Adrenal gland (tissue), 12 donors: ENCODE data around the gene MDK. TPM values are rescaled to one million over a fixed set of nuclear protein-coding genes. Genes with fewer than 3 reads are reported as not detected.

Experiments used
- DNase-seq, 7 donors: peaks; one replicate each; pipeline ENCODE4 v3.0.0-alpha.2; 2019 to 2020
- H3K27ac ChIP-seq, 5 donors: fragments of 200-600 bp; sonication (generic) in 4 of 5; 1 replicate in 3 of 5; 2 replicates in 2 of 5; pipeline versions ENCODE4 v1.5.1 to v1.8.0; 2016 to 2020; ENCODE audit warnings: mild to moderate bottlenecking in 1 of 5
- H3K27me3 ChIP-seq: fragments of 200-600 bp; 2 replicates; pipeline ENCODE4 v1.8.0; 2021
- H3K36me3 ChIP-seq, 2 donors: fragments of 200-600 bp; replicated peaks in 1 of 2; 1 replicate in 1 of 2; 2 replicates in 1 of 2; pipeline versions ENCODE4 v1.5.1 to v1.8.0; 2018 to 2022
- H3K4me1 ChIP-seq, 2 donors: fragments of 200-600 bp; replicated peaks in 1 of 2; 1 replicate in 1 of 2; 2 replicates in 1 of 2; pipeline versions ENCODE4 v1.5.1 to v1.8.0; 2018 to 2021
- H3K4me3 ChIP-seq, 4 donors: fragments of 200-600 bp; sonication (generic) in 3 of 4; one replicate each; pipeline ENCODE4 v1.5.1; 2016 to 2018
- H3K9me3 ChIP-seq, 3 donors: fragments of 200-600 bp; sonication (generic) in 1 of 3; replicated peaks in 1 of 3; 1 replicate in 2 of 3; 2 replicates in 1 of 3; pipeline versions ENCODE4 v1.5.1 to v1.8.0; 2016 to 2021
- CTCF ChIP-seq, 6 experiments: fragments of 450-650 bp in 4 of 6; fragments of 200-600 bp in 2 of 6; sonication (generic) in 1 of 6; IDR thresholded peaks; 1 replicate in 5 of 6; 2 replicates in 1 of 6; pipeline versions ENCODE4 v1.5.1 to v1.8.0; 2016 to 2021; ENCODE audit warnings: antibody characterized with exemption in 6 of 6, mild to moderate bottlenecking in 2 of 6, moderate library complexity in 1 of 6
- POLR2A ChIP-seq, 2 donors: fragments of 450-650 bp; IDR thresholded peaks; one replicate each; pipeline ENCODE4 v1.6.1; 2017; ENCODE audit warnings: antibody characterized with exemption in 2 of 2, mild to moderate bottlenecking in 2 of 2, moderate library complexity in 1 of 2
- WGBS, 4 donors: extraction: QIAGEN DNeasy Blood & Tissue Kit in 2 of 4; methylation state at CpG; one replicate each; pipeline versions ENCODE4 v1.1.5 to v1.1.7; 2013 to 2017; 5-methylcytosine and 5-hydroxymethylcytosine counted together
- intact Hi-C, 2 donors: fragments of 100-400 bp; cut with DNase I; formaldehyde crosslinking; loops; one replicate each; pipeline versions ENCODE4 v1.14.1 to v1.15.0; 2022 to 2023
- polyA plus RNA-seq, 3 donors: library from polyadenylated mRNA; stranded (reverse); fragments of 200-250 nt in 2 of 3; fragments of 350-450 nt in 1 of 3; fragmentation: Illumina TruSeq in 1 of 3; extraction: RNeasy Lipid Tissue Mini Kit (QIAGEN cat#74804) in 1 of 3; gene quantifications; one replicate each; pipeline ENCODE4 v1.2.3, GENCODE V29; 2013 to 2014
- total RNA-seq, 9 donors: library from RNA; depleted of rRNA in 4 of 9; stranded (reverse); fragments of >200 nt in 4 of 9; fragments of 120-200 nt in 1 of 9; fragmentation: NEBNext Ultra II Directional in 1 of 9; extraction: Animal tissue kit (Norgen Biotek cat#: 25700) in 1 of 9; gene quantifications; one replicate each; pipeline versions ENCODE4 v1.1.0 to v1.2.4, GENCODE V29; 2013 to 2023
- donor health status: healthy with polysubstance abuse.
- donor health status: Bipolar disorder and iron deficiency.
- donor health status: DM: yes; HTN: yes; CAD: no.
- donor health status: DM: no; HTN: no; CAD: no.
- donor health status: DM: no; HTN: no; CAD: no.
- donor health status: DM: yes; HTN: yes; CAD: no.

The MDK gene
- total and polyA plus RNA-seq, 12 donors: 73.4 to 635 (median 128) TPM

GRCh38 chr11:46338988-46339666 is 42.3 kb upstream of the MDK start:
- 35 to 46% (median 37%) methylated on average over 8 to 16 of the region's 16 CpGs for WGBS, 4 donors
- H3K4me3 ChIP-seq: peak overlapping the region in 1 of 4 donors; percentile 33
- TF ChIP-seq POLR2A (IDR thresholded peaks at IDR 0.05) (no peak), CTCF (IDR thresholded peaks at IDR 0.05) (no peak)

GRCh38 chr11:46339816-46340215 is 41.7 kb upstream of the MDK start:
- TF ChIP-seq POLR2A (IDR thresholded peaks at IDR 0.05) (no peak), CTCF (IDR thresholded peaks at IDR 0.05) (no peak)
- Histone ChIP-seq H3K27me3 (no peaks in the 10 kb centered on the region), H3K27ac (peak overlapping the region in 2 of 5 donors; percentile 53 to 70), H3K36me3 (no peaks in the 10 kb centered on the region), H3K9me3 (no peaks in the 10 kb centered on the region), H3K4me3 (no peak overlapping the region), H3K4me1 (peaks cover 0 to 23% of the 10 kb centered on the region in 2 donors)
- peak in 2 of 7 donors; percentile 69 to 76 for DNase-seq
- intact Hi-C loops: no loop called here
- WGBS, 4 donors: 72 to 84% (median 75%) methylated on average over 2 of the region's 2 CpGs

More at GRCh38 chr11:46338988-46339666, 42.3 kb upstream of the MDK start:
- intact Hi-C loops: no loop called here
- DNase-seq: no peak
- Histone ChIP-seq H3K27ac (peak overlapping the region in 2 of 5 donors; percentile 70 to 80), H3K36me3 (no peaks in the 10 kb centered on the region), H3K4me1 (peaks cover 0 to 23% of the 10 kb centered on the region in 2 donors), H3K9me3 (no peaks in the 10 kb centered on the region), H3K27me3 (peaks cover 2% of the 10 kb centered on the region)

- TF ChIP-seq POLR2A (IDR thresholded peaks at IDR 0.05) (no peak), CTCF (IDR thresholded peaks at IDR 0.05) (no peak)
- Histone ChIP-seq H3K4me3 (no peak overlapping the region), H3K27me3 (no peaks in the 10 kb centered on the region), H3K36me3 (no peaks in the 10 kb centered on the region), H3K9me3 (no peaks in the 10 kb centered on the region), H3K4me1 (peaks cover 0 to 23% of the 10 kb centered on the region in 2 donors), H3K27ac (no peak overlapping the region)
- 87 to 92% (median 90%) methylated on average over 3 of the region's 3 CpGs for WGBS, 4 donors
- no peak for DNase-seq
- intact Hi-C loops: no loop called here
Measured at GRCh38 chr11:46341454-46341853, 40.0 kb upstream of the MDK start.

- peak overlapping the region in 2 of 5 donors; percentile 45 to 62 for H3K27ac ChIP-seq
- peak in 2 of 7 donors; percentile 32 to 52 for DNase-seq
- no peaks in the 10 kb centered on the region for H3K27me3 ChIP-seq
- H3K36me3 ChIP-seq: no peaks in the 10 kb centered on the region
- TF ChIP-seq POLR2A (IDR thresholded peaks at IDR 0.05) (no peak), CTCF (IDR thresholded peaks at IDR 0.05) (no peak)
- intact Hi-C loops: no loop called here
- no peak overlapping the region for H3K4me3 ChIP-seq
- WGBS, 4 donors: 54 to 72% (median 66%) methylated on average over 4 to 5 of the region's 5 CpGs
- H3K9me3 ChIP-seq: no peaks in the 10 kb centered on the region
- H3K4me1 ChIP-seq: peaks cover 0 to 27% of the 10 kb centered on the region in 2 donors
Measured at GRCh38 chr11:46342239-46342638, 39.2 kb upstream of the MDK start.
